GM12874 (cell line): Measurements from ENCODE around the gene TENT5C.

Experiments used
- CTCF ChIP-seq: IDR thresholded peaks from 2 replicates; pipeline ENCODE4 v1.5.1; 2011; ENCODE audit warnings: low read depth, mild to moderate bottlenecking, control low read depth, low read length, moderate library complexity; ENCODE audit not compliant: insufficient read depth

Gene TENT5C

GRCh38 chr1:117616356-117616755, 10.5 kb downstream of the TENT5C start:
- no peak for TF ChIP-seq CTCF

- TF ChIP-seq CTCF, result no peak
These were observed 11.1 kb downstream of the TENT5C start for GRCh38 chr1:117616967-117617366.

GRCh38 chr1:117618450-117619122, 12.7 kb downstream of the TENT5C start:
- no peak for TF ChIP-seq CTCF

- TF ChIP-seq CTCF, result no peak
These were observed 14.6 kb downstream of the TENT5C start for GRCh38 chr1:117620440-117620839.

- TF ChIP-seq CTCF, result no peak
These were observed 15.5 kb downstream of the TENT5C start for GRCh38 chr1:117621316-117621715.

- TF ChIP-seq CTCF, result no peak
These were observed 16.9 kb downstream of the TENT5C start for GRCh38 chr1:117622726-117623125.

- TF ChIP-seq CTCF, result no peak
These were observed 17.3 kb downstream of the TENT5C start for GRCh38 chr1:117623141-117623540.
